ENCODE results near the gene OLFM1. TPM values are rescaled to one million over a fixed set of nuclear protein-coding genes. Genes with fewer than 3 reads are reported as not detected.

Gene OLFM1
- total and polyA plus RNA-seq, 4 donors, result 2.0 to 5.9 (median 4.4) TPM

GRCh38 chr9:135166565-135166964, 79.1 kb downstream of the OLFM1 start:
- Histone ChIP-seq H3K9ac (ENCODE audit: low read depth in 1 of 2, low read length in 2 of 2) (no peak overlapping the region), H3K9me3 (ENCODE audit: control insufficient read depth in 4 of 4, low read length in 3 of 4) (no peaks in the 10 kb centered on the region), H3K4me3 (ENCODE audit: low read depth in 1 of 3, low read length in 3 of 3) (no peak overlapping the region), H3K27me3 (ENCODE audit: control insufficient read depth in 4 of 4, insufficient read depth in 4 of 4, low read length in 3 of 4) (peaks cover 0 to 8% (median 2%) of the 10 kb centered on the region in 4 donors), H3K27ac (ENCODE audit: low read depth in 1 of 2, low read length in 2 of 2) (no peak overlapping the region), H3K36me3 (ENCODE audit: control insufficient read depth in 4 of 4, insufficient read depth in 3 of 4, low read depth in 1 of 4, low read length in 3 of 4) (no peaks in the 10 kb centered on the region), H3K4me1 (ENCODE audit: control insufficient read depth in 4 of 4, insufficient read depth in 4 of 4, low read length in 3 of 4) (no peaks in the 10 kb centered on the region)
- TF ChIP-seq RAD21 (IDR thresholded peaks at IDR 0.05) (no peak), TAF1 (conservative IDR thresholded peaks at IDR 0.05) (no peak), RXRA (IDR thresholded peaks at IDR 0.05) (no peak), JUND (IDR thresholded peaks at IDR 0.05) (no peak), CTCF (IDR thresholded peaks at IDR 0.05; ENCODE audit: low read depth, low read length, missing input control) (no peak), FOXA2 (IDR thresholded peaks at IDR 0.05) (no peak), SP1 (IDR thresholded peaks at IDR 0.05) (no peak), FOXA1 (IDR thresholded peaks at IDR 0.05) (no peak), YY1 (IDR thresholded peaks at IDR 0.05) (no peak)
- TF ChIP-seq, protein P1, sequence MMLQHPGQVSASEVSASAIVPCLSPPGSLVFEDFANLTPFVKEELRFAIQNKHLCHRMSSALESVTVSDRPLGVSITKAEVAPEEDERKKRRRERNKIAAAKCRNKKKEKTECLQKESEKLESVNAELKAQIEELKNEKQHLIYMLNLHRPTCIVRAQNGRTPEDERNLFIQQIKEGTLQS (IDR thresholded peaks at IDR 0.05), result no peak
- TF ChIP-seq, protein P2, sequence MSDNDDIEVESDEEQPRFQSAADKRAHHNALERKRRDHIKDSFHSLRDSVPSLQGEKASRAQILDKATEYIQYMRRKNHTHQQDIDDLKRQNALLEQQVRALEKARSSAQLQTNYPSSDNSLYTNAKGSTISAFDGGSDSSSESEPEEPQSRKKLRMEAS (IDR thresholded peaks at IDR 0.05), result no peak
- whole genome bisulfite sequencing, result 80% methylated on average over 14 of the region's 14 CpGs
- DNase-seq (ENCODE audit: low spot score), result no peak

DNA sequence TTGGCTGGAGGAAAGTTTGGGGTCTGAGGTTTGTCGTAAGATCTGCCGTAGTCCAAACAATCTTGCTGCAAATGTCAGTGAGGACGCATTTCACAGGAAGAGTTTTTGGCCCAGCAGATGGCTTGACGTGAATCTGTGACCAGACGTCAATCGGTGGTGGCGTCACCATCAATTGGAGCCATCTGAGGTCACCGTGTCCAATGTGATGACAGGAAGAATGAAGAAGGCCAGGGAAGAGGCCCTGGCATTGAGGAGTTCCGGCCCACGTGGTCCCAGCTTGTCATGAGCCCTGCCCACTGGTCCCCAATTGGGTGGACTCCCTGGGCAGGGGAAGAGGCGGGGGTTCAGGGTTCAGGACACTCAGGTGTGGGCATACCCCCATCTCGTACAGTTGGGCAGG, 79.9 kb downstream of the OLFM1 start:
- Histone ChIP-seq H3K9ac (ENCODE audit: low read depth in 1 of 2, low read length in 2 of 2) (no peak overlapping the region), H3K4me1 (ENCODE audit: control insufficient read depth in 4 of 4, insufficient read depth in 4 of 4, low read length in 3 of 4) (no peaks in the 10 kb centered on the region), H3K4me3 (ENCODE audit: low read depth in 1 of 3, low read length in 3 of 3) (no peak overlapping the region), H3K9me3 (ENCODE audit: control insufficient read depth in 4 of 4, low read length in 3 of 4) (no peaks in the 10 kb centered on the region), H3K36me3 (ENCODE audit: control insufficient read depth in 4 of 4, insufficient read depth in 3 of 4, low read depth in 1 of 4, low read length in 3 of 4) (no peaks in the 10 kb centered on the region), H3K27me3 (ENCODE audit: control insufficient read depth in 4 of 4, insufficient read depth in 4 of 4, low read length in 3 of 4) (peaks cover 0 to 8% (median 2%) of the 10 kb centered on the region in 4 donors), H3K27ac (ENCODE audit: low read depth in 1 of 2, low read length in 2 of 2) (no peak overlapping the region)
- DNase-seq (ENCODE audit: low spot score), result no peak
- TF ChIP-seq JUND (IDR thresholded peaks at IDR 0.05) (no peak), GABPA (IDR thresholded peaks at IDR 0.05 in 1 of 2, conservative IDR thresholded peaks at IDR 0.05 in 1 of 2) (no peak), HNF4A (conservative IDR thresholded peaks at IDR 0.05) (no peak), CTCF (IDR thresholded peaks at IDR 0.05; ENCODE audit: low read depth, low read length, missing input control) (no peak), YY1 (IDR thresholded peaks at IDR 0.05) (no peak), RXRA (IDR thresholded peaks at IDR 0.05) (no peak), EGR1 (IDR thresholded peaks at IDR 0.05; ENCODE audit: low read depth in 2 of 2) (no peak), REST (IDR thresholded peaks at IDR 0.05) (no peak), FOXA2 (IDR thresholded peaks at IDR 0.05) (no peak), NR2F2 (IDR thresholded peaks at IDR 0.05) (no peak), RAD21 (IDR thresholded peaks at IDR 0.05) (no peak), HNF4G (IDR thresholded peaks at IDR 0.05) (no peak), TAF1 (conservative IDR thresholded peaks at IDR 0.05) (no peak), SP1 (IDR thresholded peaks at IDR 0.05) (no peak), FOXA1 (IDR thresholded peaks at IDR 0.05) (no peak)
- TF ChIP-seq, protein P3, sequence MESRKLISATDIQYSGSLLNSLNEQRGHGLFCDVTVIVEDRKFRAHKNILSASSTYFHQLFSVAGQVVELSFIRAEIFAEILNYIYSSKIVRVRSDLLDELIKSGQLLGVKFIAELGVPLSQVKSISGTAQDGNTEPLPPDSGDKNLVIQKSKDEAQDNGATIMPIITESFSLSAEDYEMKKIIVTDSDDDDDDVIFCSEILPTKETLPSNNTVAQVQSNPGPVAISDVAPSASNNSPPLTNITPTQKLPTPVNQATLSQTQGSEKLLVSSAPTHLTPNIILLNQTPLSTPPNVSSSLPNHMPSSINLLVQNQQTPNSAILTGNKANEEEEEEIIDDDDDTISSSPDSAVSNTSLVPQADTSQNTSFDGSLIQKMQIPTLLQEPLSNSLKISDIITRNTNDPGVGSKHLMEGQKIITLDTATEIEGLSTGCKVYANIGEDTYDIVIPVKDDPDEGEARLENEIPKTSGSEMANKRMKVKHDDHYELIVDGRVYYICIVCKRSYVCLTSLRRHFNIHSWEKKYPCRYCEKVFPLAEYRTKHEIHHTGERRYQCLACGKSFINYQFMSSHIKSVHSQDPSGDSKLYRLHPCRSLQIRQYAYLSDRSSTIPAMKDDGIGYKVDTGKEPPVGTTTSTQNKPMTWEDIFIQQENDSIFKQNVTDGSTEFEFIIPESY (IDR thresholded peaks at IDR 0.05), result no peak
- TF ChIP-seq, protein P1 (IDR thresholded peaks at IDR 0.05), result no peak
- TF ChIP-seq, protein P2 (IDR thresholded peaks at IDR 0.05), result no peak
- WGBS, result 71% methylated on average over 12 of the region's 12 CpGs

Data from liver (tissue), 9 donors.